CD4-positive, alpha-beta T cell (primary cell): ENCODE results near the gene GPR61. TPM values are rescaled to one million over a fixed set of nuclear protein-coding genes. Genes with fewer than 3 reads are reported as not detected.

Source experiments
- ATAC-seq: fragments of 200-7000 bp; cut with Tn5 transposase; one replicate; pipeline ENCODE4 v1.10.0; 2022; ENCODE audit warnings: mild to moderate bottlenecking; ENCODE audit not compliant: poor library complexity
- CTCF ChIA-PET: fragments of 350-600 bp; sonication (Branson Sonifier 250); formaldehyde crosslinking; loops from one replicate; lab custom pipeline; 2021; ENCODE audit warnings: antibody characterized with exemption, inconsistent platforms; lab: Charles Lee
- POLR2A ChIA-PET: fragments of 350-600 bp; sonication (Branson Sonifier 250); formaldehyde crosslinking; loops from one replicate; lab custom pipeline; 2021; ENCODE audit warnings: antibody characterized with exemption, inconsistent platforms; lab: Charles Lee
- DNase-seq, 14 experiments: peaks; one replicate each; pipeline ENCODE4 v3.0.0-alpha.2; 2013 to 2020; ENCODE audit warnings: mixed read lengths in 2 of 14
- H3K27ac ChIP-seq, 2 donors: one replicate each; pipeline versions ENCODE4 v1.5.1 to v1.7.0; 2013; ENCODE audit warnings: low read length in 2 of 2, low read depth in 1 of 2, mild to moderate bottlenecking in 1 of 2
- H3K27me3 ChIP-seq, 2 experiments: 1 replicate in 1 of 2; 2 replicates in 1 of 2; pipeline versions ENCODE4 v1.6.1 to v1.7.0; 2013; ENCODE audit warnings: low read length in 2 of 2, control low read depth in 1 of 2, mild to moderate bottlenecking in 1 of 2, moderate library complexity in 1 of 2; ENCODE audit not compliant: insufficient read depth in 2 of 2, control insufficient read depth in 1 of 2
- H3K36me3 ChIP-seq: one replicate; pipeline ENCODE4 v1.6.1; 2013; ENCODE audit warnings: low read length, control low read depth; ENCODE audit not compliant: insufficient read depth
- H3K4me1 ChIP-seq: one replicate; pipeline ENCODE4 v1.6.1; 2013; ENCODE audit warnings: low read length, control low read depth; ENCODE audit not compliant: insufficient read depth
- H3K4me3 ChIP-seq: one replicate; pipeline ENCODE4 v1.5.1; 2013; ENCODE audit warnings: mild to moderate bottlenecking, low read length, moderate library complexity
- H3K9me3 ChIP-seq, 2 experiments: 1 replicate in 1 of 2; 2 replicates in 1 of 2; pipeline versions ENCODE4 v1.6.1 to v1.7.0; 2013; ENCODE audit warnings: low read length in 2 of 2, mild to moderate bottlenecking in 2 of 2, control low read depth in 1 of 2, moderate library complexity in 1 of 2; ENCODE audit not compliant: control insufficient read depth in 1 of 2, insufficient read depth in 1 of 2
- H3K27ac Mint-ChIP-seq: one replicate; pipeline ENCODE4 v1.8.0; 2020; ENCODE audit warnings: mixed read lengths
- H3K27me3 Mint-ChIP-seq: one replicate; pipeline ENCODE4 v1.8.0; 2021; ENCODE audit warnings: mixed read lengths
- H3K36me3 Mint-ChIP-seq: one replicate; pipeline ENCODE4 v1.8.0; 2021; ENCODE audit warnings: low read depth, mixed read lengths
- H3K4me1 Mint-ChIP-seq: one replicate; pipeline ENCODE4 v1.8.0; 2021; ENCODE audit warnings: low read depth, mixed read lengths
- H3K4me3 Mint-ChIP-seq: one replicate; pipeline ENCODE4 v1.8.0; 2020; ENCODE audit warnings: mild to moderate bottlenecking, mixed read lengths
- H3K9me3 Mint-ChIP-seq: one replicate; pipeline ENCODE4 v1.8.0; 2020; ENCODE audit warnings: mixed read lengths
- intact Hi-C, 2 experiments: fragments of 100-400 bp; cut with DNase I in 1 of 2; cut with micrococcal nuclease in 1 of 2; formaldehyde crosslinking; loops; one replicate each; pipeline versions ENCODE4 v1.15.1 to v1.9.0; 2023 to 2025; cut with DNase I, micrococcal nuclease
- total RNA-seq, 174 experiments: library from RNA in 2 of 174; stranded (reverse) in 2 of 174; gene quantifications; one replicate each; pipeline ENCODE4 v1.2.3 and lab custom pipeline; 2021 to 2026
- TF ChIP-seq, protein P1 (sequence below): fragments of 200-600 bp; IDR thresholded peaks from one replicate; pipeline ENCODE4 v1.8.0; 2022; ENCODE audit warnings: antibody characterized with exemption, mild to moderate bottlenecking

The GPR61 gene
- total RNA-seq, 2 experiments from 2014 or later, result 0.53 to 0.85 TPM

DNA sequence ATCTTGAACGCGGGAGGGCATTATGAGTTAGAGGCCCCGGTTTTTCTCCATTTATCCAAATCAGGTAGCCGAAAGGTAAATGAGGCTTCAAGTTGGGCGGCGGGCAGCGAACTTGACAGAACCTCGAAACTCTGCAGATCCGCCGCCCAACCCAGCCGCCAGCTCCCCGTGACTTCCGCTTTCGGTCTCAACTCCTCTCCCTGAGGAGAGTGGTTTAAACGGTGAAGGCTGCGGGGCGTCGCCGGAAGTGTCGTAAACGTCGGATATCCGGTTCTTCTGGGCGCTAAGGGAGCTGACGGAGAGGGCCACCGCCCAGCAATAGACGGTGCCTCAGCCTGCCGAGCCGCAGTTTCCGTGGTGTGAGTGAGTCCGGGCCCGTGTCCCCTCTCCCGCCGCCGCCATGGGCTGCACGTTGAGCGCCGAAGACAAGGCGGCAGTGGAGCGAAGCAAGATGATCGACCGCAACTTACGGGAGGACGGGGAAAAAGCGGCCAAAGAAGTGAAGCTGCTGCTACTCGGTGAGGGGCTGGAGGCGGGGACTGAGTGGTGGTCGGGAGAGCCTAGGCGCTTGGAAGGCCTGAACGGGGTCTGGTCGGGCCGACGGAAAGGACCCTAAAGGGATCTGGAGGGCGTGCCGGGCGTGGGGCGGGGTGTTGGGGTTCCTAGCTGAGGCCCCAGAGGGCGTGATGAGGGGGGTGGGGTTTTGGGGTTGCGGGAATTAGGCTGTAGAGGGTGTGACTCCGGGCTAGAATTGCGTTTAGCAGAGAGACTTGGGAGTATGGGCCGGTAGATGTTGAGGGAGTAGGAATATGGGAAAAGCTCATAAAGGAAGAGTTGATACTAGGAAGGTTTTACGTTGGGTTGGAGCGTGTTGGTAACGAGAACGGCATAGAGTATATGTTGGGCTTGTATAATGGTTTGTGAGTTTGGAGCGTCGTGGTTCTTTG is 8.9 kb downstream of the GPR61 start, which contains the start of gene GNAI3:
Gene GNAI3 (plus strand): TSS at position 295 of the 947 bp plus-strand sequence. CDS start 106 bp downstream, at position 401.
- POLR2A ChIA-PET, result interaction anchor here (0.6 to 2.8 kb wide), 49 partner anchors 10 to 857 kb away, joined by 3 to 52 read pairs (median 5); partner anchors contain the start of genes AHCYL1, AMIGO1, AMPD2 and ATXN7L2
- H3K36me3 Mint-ChIP-seq, result peaks cover 22% of the 10 kb centered on the region
- H3K27me3 ChIP-seq, result no peaks in the 10 kb centered on the region

GRCh38 chr1:109556563-109556962 is 16.9 kb downstream of the GPR61 start:
- H3K36me3 Mint-ChIP-seq, result peaks cover 8% of the 10 kb centered on the region
- H3K27me3 ChIP-seq, result no peaks in the 10 kb centered on the region
- no peak overlapping the region for H3K4me3 ChIP-seq
- H3K36me3 ChIP-seq, result peaks cover 7% of the 10 kb centered on the region
- no peaks in the 10 kb centered on the region for H3K9me3 ChIP-seq
- ATAC-seq (no peak), DNase-seq (no peak)
- H3K4me1 Mint-ChIP-seq, result peaks cover 81% of the 10 kb centered on the region
- H3K4me3 Mint-ChIP-seq, result no peak overlapping the region
- TF ChIP-seq, protein P1, sequence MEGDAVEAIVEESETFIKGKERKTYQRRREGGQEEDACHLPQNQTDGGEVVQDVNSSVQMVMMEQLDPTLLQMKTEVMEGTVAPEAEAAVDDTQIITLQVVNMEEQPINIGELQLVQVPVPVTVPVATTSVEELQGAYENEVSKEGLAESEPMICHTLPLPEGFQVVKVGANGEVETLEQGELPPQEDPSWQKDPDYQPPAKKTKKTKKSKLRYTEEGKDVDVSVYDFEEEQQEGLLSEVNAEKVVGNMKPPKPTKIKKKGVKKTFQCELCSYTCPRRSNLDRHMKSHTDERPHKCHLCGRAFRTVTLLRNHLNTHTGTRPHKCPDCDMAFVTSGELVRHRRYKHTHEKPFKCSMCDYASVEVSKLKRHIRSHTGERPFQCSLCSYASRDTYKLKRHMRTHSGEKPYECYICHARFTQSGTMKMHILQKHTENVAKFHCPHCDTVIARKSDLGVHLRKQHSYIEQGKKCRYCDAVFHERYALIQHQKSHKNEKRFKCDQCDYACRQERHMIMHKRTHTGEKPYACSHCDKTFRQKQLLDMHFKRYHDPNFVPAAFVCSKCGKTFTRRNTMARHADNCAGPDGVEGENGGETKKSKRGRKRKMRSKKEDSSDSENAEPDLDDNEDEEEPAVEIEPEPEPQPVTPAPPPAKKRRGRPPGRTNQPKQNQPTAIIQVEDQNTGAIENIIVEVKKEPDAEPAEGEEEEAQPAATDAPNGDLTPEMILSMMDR, result no peak
- no peaks in the 10 kb centered on the region for H3K27me3 Mint-ChIP-seq
- intact Hi-C loops, result no loop called here
- H3K27ac Mint-ChIP-seq, result no peak overlapping the region
- ChIA-PET POLR2A (no interaction called here), CTCF (no interaction called here)
- no peaks in the 10 kb centered on the region for H3K9me3 Mint-ChIP-seq
- H3K4me1 ChIP-seq, result peaks cover 19% of the 10 kb centered on the region
- H3K27ac ChIP-seq, result no peak overlapping the region

More for the DNA sequence above, 8.9 kb downstream of the GPR61 start, which contains the start of gene GNAI3:
- Histone ChIP-seq H3K4me3 (peak within 1 kb of the TSS; percentile 73), H3K4me1 (peaks cover 21% of the 10 kb centered on the region), H3K9me3 (no peaks in the 10 kb centered on the region), H3K27ac (peak within 1 kb of the TSS; percentile 87 to 92), H3K36me3 (no peaks in the 10 kb centered on the region)
- no peaks in the 10 kb centered on the region for H3K9me3 Mint-ChIP-seq
- no peaks in the 10 kb centered on the region for H3K27me3 Mint-ChIP-seq
- peak within 1 kb of the TSS; percentile 99 for H3K4me3 Mint-ChIP-seq
- DNase-seq (peak; percentile 91 to 98 (median 95)), ATAC-seq (peak; percentile 90)
- peaks cover 57% of the 10 kb centered on the region for H3K4me1 Mint-ChIP-seq
- CTCF ChIA-PET, result interaction anchor here (0.6 to 2.7 kb wide), 11 partner anchors 13 to 436 kb away, joined by 3 to 17 read pairs (median 5); partner anchors contain the start of genes AHCYL1, AMPD2, ATXN7L2 and CYB561D1
- peak within 1 kb of the TSS; percentile 97 for H3K27ac Mint-ChIP-seq
- intact Hi-C loops, result loop anchor here (1.0 to 5.0 kb wide), 3 partner anchors 73 to 121 kb away; partner anchors contain the start of gene PSMA5 (in 1 of the 2)
- TF ChIP-seq, protein P1, result no peak

DNA sequence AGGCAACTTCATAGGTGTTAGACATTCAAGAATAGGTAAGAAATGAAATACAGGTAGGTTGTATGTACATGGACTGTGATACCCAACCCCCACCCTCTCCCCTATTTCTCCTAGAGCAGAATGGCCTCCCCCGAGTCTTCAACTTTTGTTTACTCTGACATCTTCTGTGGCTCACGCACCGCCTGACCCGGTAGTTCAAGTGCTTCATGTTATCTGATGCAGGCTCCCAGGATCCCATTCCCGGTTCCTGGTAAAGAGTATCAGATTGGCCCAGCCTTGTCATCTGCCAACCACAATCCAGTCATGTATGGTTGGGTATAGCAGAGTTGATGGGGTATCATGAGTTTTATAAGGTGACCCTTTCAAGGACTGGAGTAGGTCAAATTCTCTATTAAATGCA is 17.8 kb downstream of the GPR61 start:
- Histone ChIP-seq H3K9me3 (no peaks in the 10 kb centered on the region), H3K4me1 (peaks cover 19% of the 10 kb centered on the region), H3K36me3 (peaks cover 7% of the 10 kb centered on the region), H3K27me3 (no peaks in the 10 kb centered on the region), H3K27ac (no peak overlapping the region), H3K4me3 (no peak overlapping the region)
- Mint-ChIP-seq H3K36me3 (peaks cover 8% of the 10 kb centered on the region), H3K27ac (no peak overlapping the region), H3K9me3 (no peaks in the 10 kb centered on the region), H3K4me3 (no peak overlapping the region), H3K27me3 (no peaks in the 10 kb centered on the region), H3K4me1 (peaks cover 89% of the 10 kb centered on the region)
- CTCF ChIA-PET, result no interaction called here
- POLR2A ChIA-PET, result interaction anchor here (2.8 kb wide), 1 partner anchor 9 kb away, joined by 26 read pairs; the partner anchor contains the start of gene GNAI3
- TF ChIP-seq, protein P1, result no peak
- intact Hi-C loops, result no loop called here
- DNase-seq, result no peak
- no peak for ATAC-seq
